ENCODE data around the gene FARP2. TPM values are rescaled to one million over a fixed set of nuclear protein-coding genes. Genes with fewer than 3 reads are reported as not detected.

The FARP2 gene
- total and polyA plus RNA-seq, 2 of the 13 experiments (the other 11 are each of a cell fraction or from before 2014, with no cell fraction given) = 28.0 to 45.4 TPM

DNA sequence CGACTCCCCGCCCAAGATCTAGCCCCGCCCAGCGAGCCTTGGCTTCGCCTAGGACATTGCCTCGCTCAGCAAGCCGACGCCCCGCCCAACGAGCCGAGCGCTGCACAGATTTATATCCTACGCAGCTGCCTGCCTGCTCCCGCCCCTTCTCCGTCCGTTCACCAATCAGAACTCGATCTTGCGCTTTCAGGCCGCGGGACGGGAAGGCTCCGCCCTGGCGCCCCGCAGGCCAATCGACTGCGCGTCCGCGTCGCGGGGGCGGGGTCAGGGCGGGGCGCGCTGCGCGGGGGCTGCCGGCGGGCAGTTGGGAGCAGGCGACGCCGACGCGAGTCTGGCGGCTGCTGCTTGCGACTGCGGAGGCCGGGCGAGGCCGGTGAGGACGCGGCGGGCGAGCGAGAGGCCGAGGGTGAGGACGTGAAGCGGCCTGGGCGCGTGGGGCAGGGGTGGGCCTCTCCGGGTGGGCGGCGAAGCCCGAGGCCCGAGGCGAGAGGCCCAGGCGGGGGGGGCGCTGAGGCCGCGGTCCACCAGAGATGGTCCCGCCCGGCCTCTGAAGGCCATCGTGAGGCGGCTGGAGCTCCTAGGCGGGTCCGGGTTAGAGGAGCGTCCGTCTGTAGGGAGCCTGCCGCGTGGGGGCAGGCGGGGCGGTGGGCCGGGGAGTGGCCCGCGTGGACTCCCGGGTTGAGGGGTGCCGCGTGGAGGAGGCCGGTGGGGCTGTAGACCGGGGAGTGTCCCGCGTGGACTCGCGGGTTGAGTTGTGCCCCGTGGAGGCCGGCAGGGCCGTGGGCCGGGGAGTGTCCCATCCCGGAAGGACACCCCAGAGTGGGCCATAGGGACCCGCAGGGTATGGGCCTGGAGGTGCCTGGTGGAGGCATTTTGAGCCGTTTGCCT, at the start of gene FARP2 (continued):
- TF ChIP-seq ARID5B (CRISPR knock-in tag; IDR thresholded peaks at IDR 0.05) (no peak), NFKB2 (CRISPR knock-in tag; IDR thresholded peaks at IDR 0.05; ENCODE audit: borderline replicate concordance) (peak; percentile 63; the same call in 1 of the 2 replicates), ZNF256 (CRISPR knock-in tag; conservative IDR thresholded peaks at IDR 0.05) (0 out of 2 replicates have a peak, but pooled peaks have one; percentile 37), ZFP36 (IDR thresholded peaks at IDR 0.05; ENCODE audit: borderline replicate concordance, low read depth, low read length, partially characterized antibody) (no peak), STAT6 (CRISPR knock-in tag; IDR thresholded peaks at IDR 0.05; ENCODE audit: borderline replicate concordance) (no peak), RORA (CRISPR knock-in tag; IDR thresholded peaks at IDR 0.05) (no peak), ATAD3A (CRISPR knock-in tag; IDR thresholded peaks at IDR 0.05) (peak; percentile 21; the same call in 1 of the 2 replicates), CEBPZ (IDR thresholded peaks at IDR 0.05; ENCODE audit: low read length) (no peak)
- TF ChIP-seq, protein P1, sequence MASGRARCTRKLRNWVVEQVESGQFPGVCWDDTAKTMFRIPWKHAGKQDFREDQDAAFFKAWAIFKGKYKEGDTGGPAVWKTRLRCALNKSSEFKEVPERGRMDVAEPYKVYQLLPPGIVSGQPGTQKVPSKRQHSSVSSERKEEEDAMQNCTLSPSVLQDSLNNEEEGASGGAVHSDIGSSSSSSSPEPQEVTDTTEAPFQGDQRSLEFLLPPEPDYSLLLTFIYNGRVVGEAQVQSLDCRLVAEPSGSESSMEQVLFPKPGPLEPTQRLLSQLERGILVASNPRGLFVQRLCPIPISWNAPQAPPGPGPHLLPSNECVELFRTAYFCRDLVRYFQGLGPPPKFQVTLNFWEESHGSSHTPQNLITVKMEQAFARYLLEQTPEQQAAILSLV (CRISPR knock-in tag; IDR thresholded peaks at IDR 0.05; ENCODE audit: borderline replicate concordance) = no peak
- TF ChIP-seq, protein P2, sequence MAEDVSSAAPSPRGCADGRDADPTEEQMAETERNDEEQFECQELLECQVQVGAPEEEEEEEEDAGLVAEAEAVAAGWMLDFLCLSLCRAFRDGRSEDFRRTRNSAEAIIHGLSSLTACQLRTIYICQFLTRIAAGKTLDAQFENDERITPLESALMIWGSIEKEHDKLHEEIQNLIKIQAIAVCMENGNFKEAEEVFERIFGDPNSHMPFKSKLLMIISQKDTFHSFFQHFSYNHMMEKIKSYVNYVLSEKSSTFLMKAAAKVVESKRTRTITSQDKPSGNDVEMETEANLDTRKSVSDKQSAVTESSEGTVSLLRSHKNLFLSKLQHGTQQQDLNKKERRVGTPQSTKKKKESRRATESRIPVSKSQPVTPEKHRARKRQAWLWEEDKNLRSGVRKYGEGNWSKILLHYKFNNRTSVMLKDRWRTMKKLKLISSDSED (CRISPR knock-in tag; IDR thresholded peaks at IDR 0.05) = no peak
- TF ChIP-seq, protein P3, sequence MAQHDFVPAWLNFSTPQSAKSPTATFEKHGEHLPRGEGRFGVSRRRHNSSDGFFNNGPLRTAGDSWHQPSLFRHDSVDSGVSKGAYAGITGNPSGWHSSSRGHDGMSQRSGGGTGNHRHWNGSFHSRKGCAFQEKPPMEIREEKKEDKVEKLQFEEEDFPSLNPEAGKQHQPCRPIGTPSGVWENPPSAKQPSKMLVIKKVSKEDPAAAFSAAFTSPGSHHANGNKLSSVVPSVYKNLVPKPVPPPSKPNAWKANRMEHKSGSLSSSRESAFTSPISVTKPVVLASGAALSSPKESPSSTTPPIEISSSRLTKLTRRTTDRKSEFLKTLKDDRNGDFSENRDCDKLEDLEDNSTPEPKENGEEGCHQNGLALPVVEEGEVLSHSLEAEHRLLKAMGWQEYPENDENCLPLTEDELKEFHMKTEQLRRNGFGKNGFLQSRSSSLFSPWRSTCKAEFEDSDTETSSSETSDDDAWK (CRISPR knock-in tag; IDR thresholded peaks at IDR 0.05) = no peak

All from HepG2 (cell line).